ENCODE results near the gene MOK.
A peak's percentile ranks its signal among the peaks of the same experiment; 100 is the strongest.

MOK gene

DNA sequence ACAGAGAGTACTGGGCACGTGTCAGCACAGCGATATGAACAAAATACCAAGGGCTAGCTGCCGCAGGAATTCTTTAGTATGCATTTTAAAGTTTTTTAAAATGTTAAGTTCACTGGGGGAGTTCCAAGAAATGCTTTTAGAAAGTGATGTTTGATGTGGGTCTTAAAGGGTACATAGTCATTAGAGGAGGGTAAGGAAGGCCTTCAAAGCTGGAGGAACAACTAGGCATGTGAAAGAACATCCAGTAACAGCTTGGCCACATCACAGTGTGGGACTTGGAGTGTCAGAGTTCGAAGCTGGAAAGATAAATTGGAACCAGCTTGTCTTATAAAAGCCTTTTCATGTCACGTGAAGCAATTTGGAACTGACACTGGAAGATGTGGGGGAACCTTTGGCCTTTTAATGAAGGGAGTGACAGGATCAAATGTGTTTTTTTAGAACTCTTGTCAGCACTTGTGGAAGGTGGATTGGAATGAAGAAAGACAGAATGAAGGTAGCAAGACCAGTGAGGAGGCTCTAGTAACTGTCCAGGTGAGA lies 107.6 kb downstream of the MOK start:
- Mint-ChIP-seq H3K9me3 (no peaks in the 10 kb centered on the region), H3K27me3 (ENCODE audit: low read depth) (no peaks in the 10 kb centered on the region), H3K4me3 (no peak overlapping the region), H3K36me3 (ENCODE audit: low read depth) (peaks cover 32% of the 10 kb centered on the region), H3K4me1 (ENCODE audit: low read depth) (peaks cover 29% of the 10 kb centered on the region), H3K27ac (no peak overlapping the region)
- no peak for DNase-seq (ENCODE audit: low spot score)

DNA sequence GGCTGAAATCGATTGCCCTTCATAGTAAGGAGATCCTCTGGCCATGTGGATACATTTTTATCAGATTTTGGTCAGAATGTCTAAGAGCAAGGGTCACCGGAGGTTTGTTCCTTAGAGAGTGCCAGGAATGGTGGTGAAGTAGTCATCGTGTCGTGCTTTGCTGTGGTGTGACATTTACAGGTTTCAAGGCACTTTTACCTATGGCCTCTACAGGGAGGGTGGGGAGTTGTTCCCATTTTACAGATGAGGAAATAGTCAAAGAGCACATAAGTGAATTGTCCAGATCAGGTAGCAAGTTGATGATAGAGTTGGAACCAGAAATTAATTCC lies 108.1 kb downstream of the MOK start:
- no peak overlapping the region for H3K4me3 Mint-ChIP-seq
- DNase-seq (ENCODE audit: low spot score): no peak
- H3K36me3 Mint-ChIP-seq (ENCODE audit: low read depth): peaks cover 32% of the 10 kb centered on the region
- no peak overlapping the region for H3K27ac Mint-ChIP-seq
- peaks cover 28% of the 10 kb centered on the region for H3K4me1 Mint-ChIP-seq (ENCODE audit: low read depth)
- no peaks in the 10 kb centered on the region for H3K9me3 Mint-ChIP-seq
- H3K27me3 Mint-ChIP-seq (ENCODE audit: low read depth): no peaks in the 10 kb centered on the region

DNA sequence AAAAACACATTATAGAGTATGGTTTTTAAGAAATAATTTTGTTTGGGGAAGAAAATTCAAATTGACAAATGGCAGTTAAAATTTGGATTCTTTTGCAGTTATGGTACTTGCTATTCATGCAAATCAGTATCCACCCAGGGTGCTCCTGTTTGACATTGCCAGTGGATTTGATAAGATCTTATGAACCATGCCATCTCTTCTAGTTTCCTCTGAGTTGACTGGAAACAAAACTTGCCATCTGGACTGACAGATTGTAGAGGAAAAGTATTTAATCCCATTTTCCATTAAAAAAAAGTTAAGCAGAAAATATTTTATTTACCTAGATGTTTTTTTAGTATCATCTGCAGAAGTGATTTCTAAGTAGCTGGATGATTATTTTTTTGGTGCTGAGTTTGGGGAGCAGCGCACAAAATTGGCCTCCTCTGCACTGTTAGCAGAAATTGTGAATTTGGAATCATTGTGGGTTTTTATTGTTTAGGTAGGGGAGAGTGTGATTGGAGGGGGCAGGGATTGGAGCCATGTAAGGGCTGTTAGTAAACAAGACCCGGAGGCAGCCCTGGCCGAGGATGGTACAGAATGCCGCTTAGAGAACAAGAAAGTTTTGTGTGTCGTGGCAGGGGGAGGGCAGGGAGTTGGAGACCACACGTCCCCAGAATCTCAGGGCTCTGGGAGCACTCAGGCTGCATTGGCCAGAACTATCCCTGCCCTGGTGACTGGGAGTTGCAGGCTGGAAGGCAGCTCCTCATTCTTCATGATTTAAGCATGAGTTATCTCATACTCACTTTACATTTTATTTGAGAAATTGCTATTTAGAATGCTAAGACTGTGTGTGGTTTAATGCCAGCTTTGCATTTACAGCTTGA lies 108.7 kb downstream of the MOK start:
- Mint-ChIP-seq H3K4me1 (ENCODE audit: low read depth) (peaks cover 23% of the 10 kb centered on the region), H3K27ac (peak overlapping the region; percentile 53), H3K4me3 (no peak overlapping the region), H3K27me3 (ENCODE audit: low read depth) (no peaks in the 10 kb centered on the region), H3K36me3 (ENCODE audit: low read depth) (peaks cover 30% of the 10 kb centered on the region), H3K9me3 (no peaks in the 10 kb centered on the region)
- no peak for DNase-seq (ENCODE audit: low spot score)

DNA sequence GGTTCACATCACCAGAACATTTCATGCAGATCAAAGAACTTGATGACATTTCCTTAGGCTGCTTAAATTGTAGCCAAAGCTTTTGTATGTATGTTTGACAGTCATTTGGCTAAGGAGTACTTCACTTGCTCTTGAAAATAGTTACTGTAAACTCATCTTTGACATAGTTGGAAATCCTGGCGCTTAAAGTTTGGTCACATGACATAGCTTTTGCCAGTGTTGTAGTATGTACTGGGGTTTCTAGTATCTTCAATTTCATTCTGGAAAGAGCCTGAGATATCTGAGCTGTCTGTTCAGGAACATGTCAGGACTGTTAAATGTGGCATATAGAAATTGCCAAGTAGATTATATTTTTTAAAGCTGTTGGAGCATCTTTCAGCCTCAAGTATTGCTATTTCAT lies 109.5 kb downstream of the MOK start:
- H3K27ac Mint-ChIP-seq: no peak overlapping the region
- no peak for DNase-seq (ENCODE audit: low spot score)
- H3K36me3 Mint-ChIP-seq (ENCODE audit: low read depth): peaks cover 25% of the 10 kb centered on the region
- H3K4me1 Mint-ChIP-seq (ENCODE audit: low read depth): peaks cover 18% of the 10 kb centered on the region
- H3K9me3 Mint-ChIP-seq: no peaks in the 10 kb centered on the region
- H3K27me3 Mint-ChIP-seq (ENCODE audit: low read depth): no peaks in the 10 kb centered on the region
- no peak overlapping the region for H3K4me3 Mint-ChIP-seq

DNA sequence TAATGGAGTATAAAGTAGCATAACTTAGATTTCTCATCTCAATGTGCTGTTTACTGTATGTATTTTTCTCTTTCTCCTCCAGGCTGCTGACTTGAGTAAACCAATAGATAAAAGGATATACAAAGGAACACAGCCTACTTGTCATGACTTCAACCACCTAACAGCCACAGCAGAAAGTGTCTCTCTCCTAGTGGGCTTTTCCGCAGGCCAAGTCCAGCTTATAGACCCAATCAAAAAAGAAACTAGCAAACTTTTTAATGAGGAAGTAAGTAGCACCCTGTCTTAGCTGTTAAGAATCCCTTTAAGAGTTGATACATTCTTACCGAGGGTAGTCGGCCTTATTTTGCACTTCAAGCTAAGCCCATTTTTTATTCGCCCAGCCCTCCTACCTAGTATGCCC lies 110.1 kb downstream of the MOK start:
- Mint-ChIP-seq H3K4me1 (ENCODE audit: low read depth) (peaks cover 15% of the 10 kb centered on the region), H3K27me3 (ENCODE audit: low read depth) (no peaks in the 10 kb centered on the region), H3K4me3 (no peak overlapping the region), H3K9me3 (no peaks in the 10 kb centered on the region), H3K36me3 (ENCODE audit: low read depth) (peaks cover 24% of the 10 kb centered on the region), H3K27ac (no peak overlapping the region)
- DNase-seq (ENCODE audit: low spot score): no peak

DNA sequence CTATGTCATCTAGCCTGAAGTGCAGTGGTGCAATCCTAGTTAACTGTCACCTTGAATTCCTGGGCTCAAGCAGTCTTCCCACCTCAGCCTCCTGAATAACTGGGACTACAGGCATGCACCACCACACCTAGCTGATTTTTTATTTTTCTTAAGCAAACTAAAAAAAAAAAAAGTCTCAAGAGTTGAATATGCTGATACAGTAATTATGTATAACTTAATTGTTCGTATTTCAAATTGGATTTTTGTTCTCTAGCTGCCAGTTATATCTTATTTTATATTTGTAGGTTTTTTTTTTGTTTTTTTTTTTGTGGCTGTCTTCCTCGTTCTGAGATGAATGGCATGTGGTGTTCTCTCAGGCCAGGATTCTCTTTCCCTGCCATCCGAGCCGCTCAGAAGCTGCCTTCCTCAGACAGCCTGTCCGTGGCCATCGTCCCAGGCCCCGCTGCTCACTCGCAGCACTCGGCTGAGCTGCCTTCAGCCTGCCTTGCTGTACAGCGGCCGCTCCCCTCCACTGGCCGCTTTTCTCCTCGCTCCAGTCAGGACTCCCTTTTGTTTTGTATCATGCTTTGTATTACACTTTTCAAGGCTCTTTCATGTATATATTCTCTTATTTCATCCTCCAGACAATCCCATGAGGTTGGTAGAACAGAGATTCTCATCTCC lies 112.0 kb downstream of the MOK start:
- Mint-ChIP-seq H3K9me3 (no peaks in the 10 kb centered on the region), H3K4me3 (no peak overlapping the region), H3K27ac (no peak overlapping the region), H3K27me3 (ENCODE audit: low read depth) (no peaks in the 10 kb centered on the region), H3K36me3 (ENCODE audit: low read depth) (peaks cover 13% of the 10 kb centered on the region), H3K4me1 (ENCODE audit: low read depth) (peaks cover 13% of the 10 kb centered on the region)
- no peak for DNase-seq (ENCODE audit: low spot score)

DNA sequence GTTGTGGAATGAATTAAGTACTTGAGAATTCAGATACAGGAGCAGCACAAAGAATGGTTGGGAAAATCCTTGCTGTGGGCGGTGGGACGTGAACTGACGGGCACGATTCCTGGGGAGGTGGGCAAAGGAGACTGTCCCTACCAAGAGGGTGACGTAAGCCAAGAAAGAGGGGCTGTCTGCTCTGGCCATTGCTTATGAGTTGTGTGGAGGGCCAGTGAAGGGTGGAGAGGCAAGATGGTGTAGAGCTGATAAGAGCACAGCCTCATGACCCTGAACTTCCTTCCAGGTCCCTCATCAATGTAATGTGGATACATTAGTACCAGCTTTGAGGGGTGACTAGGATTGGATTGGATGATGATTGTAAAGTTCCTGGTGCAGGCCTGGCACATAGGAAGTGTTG lies 115.1 kb downstream of the MOK start:
- H3K9me3 Mint-ChIP-seq: no peaks in the 10 kb centered on the region
- H3K4me1 Mint-ChIP-seq (ENCODE audit: low read depth): peaks cover 8% of the 10 kb centered on the region
- no peak for DNase-seq (ENCODE audit: low spot score)
- no peak overlapping the region for H3K27ac Mint-ChIP-seq
- H3K4me3 Mint-ChIP-seq: no peak overlapping the region
- H3K27me3 Mint-ChIP-seq (ENCODE audit: low read depth): no peaks in the 10 kb centered on the region
- no peaks in the 10 kb centered on the region for H3K36me3 Mint-ChIP-seq (ENCODE audit: low read depth)

DNA sequence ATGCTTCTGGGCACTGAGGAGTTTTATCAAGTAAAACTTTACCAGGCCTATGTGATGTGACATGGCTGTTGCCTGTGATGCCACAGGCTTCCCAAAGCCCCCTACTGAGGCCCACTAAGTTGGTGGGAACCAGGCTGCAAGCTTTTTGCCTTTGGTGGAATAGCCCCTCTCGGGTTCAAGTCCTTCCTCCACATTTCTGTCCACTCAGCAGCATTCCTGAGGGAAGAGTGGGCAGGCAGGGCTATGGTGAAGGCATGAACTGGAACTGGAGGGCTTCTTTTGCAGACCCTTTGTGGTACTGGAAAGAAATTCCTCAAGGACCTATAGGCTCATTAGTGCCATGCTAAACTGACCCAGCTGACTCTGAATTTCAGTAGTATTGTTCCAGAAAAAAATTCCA lies 116.8 kb downstream of the MOK start:
- H3K9me3 Mint-ChIP-seq: no peaks in the 10 kb centered on the region
- H3K27me3 Mint-ChIP-seq (ENCODE audit: low read depth): no peaks in the 10 kb centered on the region
- no peak for DNase-seq (ENCODE audit: low spot score)
- H3K27ac Mint-ChIP-seq: no peak overlapping the region
- no peak overlapping the region for H3K4me3 Mint-ChIP-seq
- H3K4me1 Mint-ChIP-seq (ENCODE audit: low read depth): peaks cover 17% of the 10 kb centered on the region
- no peaks in the 10 kb centered on the region for H3K36me3 Mint-ChIP-seq (ENCODE audit: low read depth)

DNA sequence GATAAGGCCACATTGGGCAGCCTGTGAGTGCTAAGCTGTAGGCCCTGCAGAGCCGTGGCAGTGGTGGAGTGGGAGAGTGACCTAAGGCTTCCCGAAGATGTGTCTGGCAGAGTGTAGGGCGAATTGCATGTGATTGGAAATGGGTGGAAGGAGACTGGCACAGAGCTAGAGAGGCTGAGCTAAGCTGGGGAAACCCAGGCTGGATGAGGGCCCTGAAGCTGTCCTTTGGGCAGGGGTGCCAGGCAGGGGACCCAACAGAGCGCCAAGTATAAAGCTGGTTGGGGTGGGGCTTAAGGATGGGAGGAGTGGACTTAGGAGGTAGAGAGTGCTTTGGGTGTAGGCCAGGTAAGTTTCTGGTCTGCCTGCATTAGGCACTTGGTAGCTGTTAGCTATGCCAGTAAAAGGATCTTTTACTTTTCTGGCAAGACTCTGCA lies 117.4 kb downstream of the MOK start:
- H3K4me1 Mint-ChIP-seq (ENCODE audit: low read depth): peaks cover 20% of the 10 kb centered on the region
- no peak overlapping the region for H3K27ac Mint-ChIP-seq
- H3K27me3 Mint-ChIP-seq (ENCODE audit: low read depth): no peaks in the 10 kb centered on the region
- no peaks in the 10 kb centered on the region for H3K36me3 Mint-ChIP-seq (ENCODE audit: low read depth)
- DNase-seq (ENCODE audit: low spot score): no peak
- H3K4me3 Mint-ChIP-seq: no peak overlapping the region
- no peaks in the 10 kb centered on the region for H3K9me3 Mint-ChIP-seq

DNA sequence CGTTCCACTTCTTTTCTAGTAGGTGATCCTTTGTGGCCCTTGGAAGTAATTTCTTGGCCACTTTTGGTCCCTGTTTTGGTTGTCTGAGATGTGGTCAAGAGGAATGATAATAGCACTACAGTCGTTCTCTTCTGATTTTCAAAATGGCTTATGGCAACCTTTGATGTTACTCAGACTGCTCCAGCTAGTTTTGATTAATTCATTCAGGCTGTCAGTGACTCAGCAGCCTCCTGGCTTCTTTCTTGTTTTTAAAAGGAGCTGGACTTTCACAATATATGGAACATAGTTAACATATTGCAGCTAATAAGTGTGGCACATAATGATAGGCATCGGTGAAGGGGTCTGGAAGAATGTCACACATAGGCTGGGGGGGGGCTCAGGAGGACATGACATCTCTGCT lies 117.9 kb downstream of the MOK start:
- Mint-ChIP-seq H3K27ac (no peak overlapping the region), H3K9me3 (no peaks in the 10 kb centered on the region)

DNA sequence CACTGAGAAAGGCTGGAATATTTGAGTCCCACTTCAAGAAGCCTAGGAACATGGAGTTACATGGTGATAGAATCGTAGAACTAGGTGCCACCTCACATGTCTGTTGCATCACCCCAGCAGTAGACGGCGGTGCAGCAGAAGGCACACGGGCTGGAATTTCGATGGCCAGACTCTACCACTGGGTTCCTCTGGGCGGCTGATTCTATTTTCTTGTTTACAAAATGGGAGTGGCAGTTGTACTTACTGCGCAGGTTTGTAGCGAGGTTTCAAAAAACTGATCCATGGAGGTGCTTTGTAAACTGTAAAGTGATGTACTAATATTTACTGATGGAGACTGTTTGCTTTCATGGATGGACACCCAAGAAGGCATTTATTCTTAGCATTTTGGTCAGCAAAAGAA lies 119.6 kb downstream of the MOK start:
- Mint-ChIP-seq H3K27me3 (ENCODE audit: low read depth) (no peaks in the 10 kb centered on the region), H3K4me3 (no peak overlapping the region), H3K4me1 (ENCODE audit: low read depth) (peaks cover 21% of the 10 kb centered on the region), H3K27ac (no peak overlapping the region), H3K9me3 (no peaks in the 10 kb centered on the region), H3K36me3 (ENCODE audit: low read depth) (no peaks in the 10 kb centered on the region)
- DNase-seq (ENCODE audit: low spot score): no peak

More for the DNA sequence above, 117.9 kb downstream of the MOK start:
- Mint-ChIP-seq H3K4me3 (no peak overlapping the region), H3K36me3 (ENCODE audit: low read depth) (no peaks in the 10 kb centered on the region), H3K27me3 (ENCODE audit: low read depth) (no peaks in the 10 kb centered on the region), H3K4me1 (ENCODE audit: low read depth) (peaks cover 22% of the 10 kb centered on the region)
- DNase-seq (ENCODE audit: low spot score): no peak

DNA sequence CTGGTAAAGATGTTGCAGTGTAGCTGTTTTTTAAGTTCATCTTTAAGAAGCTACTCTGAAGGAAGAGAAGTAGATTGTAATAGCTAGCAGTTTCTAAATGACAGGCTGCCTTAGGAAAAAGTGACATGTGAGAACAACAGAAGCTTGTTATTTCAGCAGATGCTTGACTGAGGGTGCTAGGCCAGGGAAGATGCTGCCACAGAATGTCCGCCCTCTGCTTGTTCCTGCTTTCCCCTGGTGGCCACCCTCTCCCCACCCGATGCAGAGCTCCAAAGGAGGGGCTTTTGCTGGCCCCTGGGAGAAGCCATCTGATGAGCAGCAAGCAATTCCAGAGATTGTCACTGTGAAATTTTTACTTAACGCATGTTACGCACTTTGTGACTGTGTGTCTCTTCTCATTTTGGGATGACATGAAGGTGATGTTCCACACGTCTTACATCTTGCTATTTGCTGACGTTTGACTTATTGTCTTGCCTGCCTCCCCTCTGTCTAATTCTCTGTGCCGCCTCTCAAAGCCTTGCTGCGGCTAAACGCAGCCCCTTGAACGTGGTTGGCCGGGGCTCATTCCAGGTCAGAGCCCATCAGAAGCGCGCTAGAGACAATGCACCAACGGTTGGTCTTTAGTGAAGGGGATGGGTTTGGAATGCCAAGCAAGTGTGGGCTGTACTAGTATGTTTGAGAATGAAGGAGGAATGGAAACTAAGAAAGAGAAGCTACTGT lies 120.5 kb downstream of the MOK start:
- Mint-ChIP-seq H3K27ac (no peak overlapping the region), H3K4me3 (no peak overlapping the region), H3K4me1 (ENCODE audit: low read depth) (peaks cover 18% of the 10 kb centered on the region), H3K27me3 (ENCODE audit: low read depth) (no peaks in the 10 kb centered on the region), H3K9me3 (no peaks in the 10 kb centered on the region), H3K36me3 (ENCODE audit: low read depth) (no peaks in the 10 kb centered on the region)
- peak; percentile 28 for DNase-seq (ENCODE audit: low spot score)

DNA sequence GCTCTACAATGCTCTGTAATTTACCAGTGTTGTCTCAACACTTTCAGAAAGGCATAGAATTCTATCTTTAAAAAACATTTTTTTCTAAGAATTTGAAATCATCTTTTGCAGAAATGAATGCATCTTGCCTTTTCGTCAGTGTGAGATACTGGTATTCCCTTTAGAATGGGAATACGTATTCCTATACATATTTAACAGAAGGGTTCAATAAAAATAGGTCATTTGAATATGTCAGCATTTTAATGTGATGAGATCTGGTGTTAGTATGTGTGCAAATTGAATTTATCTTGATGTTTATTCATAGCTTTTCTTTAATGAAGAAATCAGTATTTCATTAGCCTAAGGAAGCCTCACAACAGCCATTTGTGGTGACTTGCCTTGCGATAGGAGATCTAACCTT lies 121.1 kb downstream of the MOK start:
- DNase-seq (ENCODE audit: low spot score): no peak
- Mint-ChIP-seq H3K27ac (no peak overlapping the region), H3K4me3 (no peak overlapping the region), H3K27me3 (ENCODE audit: low read depth) (no peaks in the 10 kb centered on the region), H3K4me1 (ENCODE audit: low read depth) (peaks cover 18% of the 10 kb centered on the region), H3K9me3 (no peaks in the 10 kb centered on the region), H3K36me3 (ENCODE audit: low read depth) (no peaks in the 10 kb centered on the region)
